HG02571 (cell line): ENCODE measurements around the gene LAMTOR2.
A peak's percentile ranks its signal among the peaks of the same experiment; 100 is the strongest.
"Not testable (repeated sequence)": the region's sequence is repeated elsewhere in the genome, so short reads cannot be mapped to it uniquely, and the experiment has no call there.

Experiments
- ATAC-seq: cut with Tn5 transposase; IDR thresholded peaks from one replicate; pipeline ENCODE4 v1.9.1; 2021; ENCODE audit warnings: mild to moderate bottlenecking, moderate library complexity; ENCODE audit not compliant: unreplicated experiment

The LAMTOR2 gene

GRCh38 chr1:156051011-156051725 lies 3.4 kb upstream of the LAMTOR2 start:
- ATAC-seq = no peak

GRCh38 chr1:156052862-156053767 lies 1.5 kb upstream of the LAMTOR2 start:
- ATAC-seq = peak; percentile 21

GRCh38 chr1:156053768-156054499 lies 648 bp upstream of the LAMTOR2 start, which contains the start of gene UBQLN4:
Gene UBQLN4, minus strand, starts transcription at chr1:156053798. Its CDS starts 97 bp downstream, at chr1:156053701.
- ATAC-seq = peak; percentile 46

GRCh38 chr1:156055281-156056048 lies 883 bp downstream of the LAMTOR2 start:
- no peak for ATAC-seq

- ATAC-seq = no peak
Measured at GRCh38 chr1:156056326-156056849, 1.8 kb downstream of the LAMTOR2 start.

GRCh38 chr1:156060937-156061636 lies 6.5 kb downstream of the LAMTOR2 start, which contains the start of gene RAB25:
Gene RAB25, plus strand, starts transcription at chr1:156061160. Its CDS starts 241 bp downstream, at chr1:156061401.
- no peak for ATAC-seq

- no peak for ATAC-seq
Measured at GRCh38 chr1:156062189-156062588, 7.6 kb downstream of the LAMTOR2 start.

- no peak for ATAC-seq
Measured at GRCh38 chr1:156063997-156064285, 9.4 kb downstream of the LAMTOR2 start.

- no peak for ATAC-seq
Measured at GRCh38 chr1:156064615-156065014, 10.0 kb downstream of the LAMTOR2 start.

GRCh38 chr1:156065212-156065611 lies 10.6 kb downstream of the LAMTOR2 start:
- no peak for ATAC-seq

- no peak for ATAC-seq
Measured at GRCh38 chr1:156065871-156066270, 11.3 kb downstream of the LAMTOR2 start.

- ATAC-seq = no peak
Measured at GRCh38 chr1:156067262-156067661, 12.7 kb downstream of the LAMTOR2 start.

- no peak for ATAC-seq
Measured at GRCh38 chr1:156069490-156070455, 15.2 kb downstream of the LAMTOR2 start.

- ATAC-seq = no peak
Measured at GRCh38 chr1:156070548-156070947, 16.0 kb downstream of the LAMTOR2 start.

GRCh38 chr1:156071332-156071816 lies 16.8 kb downstream of the LAMTOR2 start:
- ATAC-seq = not testable (repeated sequence)

- ATAC-seq = no peak
Measured at GRCh38 chr1:156072251-156072650, 17.7 kb downstream of the LAMTOR2 start.

GRCh38 chr1:156073110-156073687 lies 18.6 kb downstream of the LAMTOR2 start:
- no peak for ATAC-seq

GRCh38 chr1:156073740-156074139 lies 19.2 kb downstream of the LAMTOR2 start:
- no peak for ATAC-seq
